CD8-positive, alpha-beta memory T cell (primary cell): ENCODE results near the gene SLC29A2. TPM values are rescaled to one million over a fixed set of nuclear protein-coding genes. Genes with fewer than 3 reads are reported as not detected.

Experiments
- CTCF ChIA-PET: fragments of 350-600 bp; sonication (Branson Sonifier 250); formaldehyde crosslinking; loops from one replicate; lab custom pipeline; 2021; ENCODE audit warnings: antibody characterized with exemption; lab: Charles Lee
- POLR2A ChIA-PET: fragments of 350-600 bp; sonication (Branson Sonifier 250); formaldehyde crosslinking; loops from one replicate; lab custom pipeline; 2021; ENCODE audit warnings: antibody characterized with exemption; lab: Charles Lee
- DNase-seq, 5 donors: peaks; one replicate each; pipeline versions ENCODE4 v3.0.0 to v3.0.0-alpha.2; 2020 to 2022; ENCODE audit warnings: mixed read lengths in 1 of 5
- H3K27ac ChIP-seq: one replicate; pipeline ENCODE4 v1.7.0; 2013; ENCODE audit warnings: low read depth, mild to moderate bottlenecking, low read length, moderate library complexity
- H3K27me3 ChIP-seq: 2 replicates; pipeline ENCODE4 v1.7.0; 2013; ENCODE audit warnings: low read length, mild to moderate bottlenecking; ENCODE audit not compliant: insufficient read depth, poor library complexity, severe bottlenecking
- H3K36me3 ChIP-seq: 2 replicates; pipeline ENCODE4 v1.7.0; 2013; ENCODE audit warnings: mild to moderate bottlenecking, low read length, moderate library complexity; ENCODE audit not compliant: insufficient read depth
- H3K4me1 ChIP-seq: 2 replicates; pipeline ENCODE4 v1.7.0; 2013; ENCODE audit warnings: mild to moderate bottlenecking, low read length, moderate library complexity; ENCODE audit not compliant: insufficient read depth
- H3K4me3 ChIP-seq: 2 replicates; pipeline ENCODE4 v1.7.0; 2013; ENCODE audit warnings: mild to moderate bottlenecking, low read length
- H3K9me3 ChIP-seq: 2 replicates; pipeline ENCODE4 v1.7.0; 2013; ENCODE audit warnings: mild to moderate bottlenecking, low read length
- H3K27ac Mint-ChIP-seq, 8 donors: one replicate each; pipeline ENCODE4 v1.8.0; 2020 to 2021; ENCODE audit warnings: mixed read lengths in 8 of 8, mild to moderate bottlenecking in 6 of 8, inconsistent platforms in 3 of 8, moderate library complexity in 3 of 8
- H3K27me3 Mint-ChIP-seq, 2 donors: one replicate each; pipeline ENCODE4 v1.8.0; 2020 to 2021; ENCODE audit warnings: mixed read lengths in 2 of 2, mild to moderate bottlenecking in 1 of 2, moderate library complexity in 1 of 2
- H3K36me3 Mint-ChIP-seq, 3 donors: one replicate each; pipeline ENCODE4 v1.8.0; 2020 to 2021; ENCODE audit warnings: mixed read lengths in 3 of 3, inconsistent platforms in 1 of 3, mild to moderate bottlenecking in 1 of 3
- H3K4me1 Mint-ChIP-seq, 3 donors: one replicate each; pipeline ENCODE4 v1.8.0; 2020 to 2021; ENCODE audit warnings: mixed read lengths in 3 of 3, inconsistent platforms in 1 of 3, mild to moderate bottlenecking in 1 of 3
- H3K4me3 Mint-ChIP-seq, 7 donors: one replicate each; pipeline ENCODE4 v1.8.0; 2020 to 2021; ENCODE audit warnings: mixed read lengths in 7 of 7, mild to moderate bottlenecking in 6 of 7, moderate library complexity in 4 of 7, inconsistent platforms in 2 of 7
- H3K9me3 Mint-ChIP-seq, 5 donors: one replicate each; pipeline ENCODE4 v1.8.0; 2020 to 2022; ENCODE audit warnings: mixed read lengths in 5 of 5, mild to moderate bottlenecking in 3 of 5, moderate library complexity in 2 of 5, inconsistent platforms in 1 of 5
- polyA plus RNA-seq: library from polyadenylated mRNA; unstranded; fragments of 300-500 nt; fragmentation: Illumina TruSeq; gene quantifications from one replicate; pipeline ENCODE4 v1.2.3, GENCODE V29; 2021
- total RNA-seq, 2 experiments: library from RNA; stranded (reverse); gene quantifications; one replicate each; pipeline ENCODE4 v1.2.3, GENCODE V29; 2021

The SLC29A2 gene
- total and polyA plus RNA-seq, 3 experiments from 2014 or later, result 1.9 to 8.5 (median 7.9) TPM

DNA sequence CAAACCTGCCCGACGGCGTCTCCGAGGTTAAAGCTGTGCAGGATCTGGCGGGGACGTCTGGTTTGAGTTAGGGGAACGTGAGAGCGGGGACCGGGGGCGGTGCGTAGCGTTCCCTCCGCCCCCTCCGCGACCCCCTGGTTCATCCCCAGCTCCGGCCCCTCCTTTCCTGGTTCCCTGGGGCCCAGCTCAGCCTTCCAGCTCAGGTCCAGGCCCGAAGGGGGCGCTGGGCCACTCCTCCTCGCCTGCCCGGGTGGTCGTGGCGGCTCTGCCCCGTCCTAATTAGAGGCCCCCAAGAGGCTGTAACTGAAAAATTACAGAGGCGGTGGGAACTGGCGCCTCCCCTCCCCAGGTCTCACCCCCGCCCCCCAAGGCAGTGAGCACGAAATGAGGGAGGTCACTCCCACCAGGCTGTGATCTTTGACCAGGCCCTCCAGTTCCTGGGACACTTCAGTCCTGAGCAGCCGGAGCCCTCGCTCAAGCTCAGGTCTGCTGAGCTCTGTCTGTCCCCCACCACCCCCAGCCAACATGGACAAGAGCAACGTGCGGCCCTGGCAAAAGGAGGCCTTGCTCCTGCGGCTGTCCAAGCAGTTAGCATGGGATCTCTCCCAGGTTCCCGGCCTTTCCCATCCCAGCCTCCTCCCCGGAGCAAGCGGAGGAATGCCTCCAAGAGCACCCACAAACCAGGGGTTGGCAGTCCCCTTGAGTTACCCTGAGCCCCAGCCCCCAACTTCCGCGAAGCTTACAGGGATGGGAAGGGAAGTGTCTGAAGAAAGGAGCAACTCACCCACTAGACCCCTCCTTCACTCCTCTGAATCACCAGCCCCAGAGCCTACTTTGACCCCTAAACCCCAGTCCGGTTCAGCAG lies 58.0 kb downstream of the SLC29A2 start:
- DNase-seq, result peak in 2 of 5 donors; percentile 32 to 51
- ChIA-PET POLR2A (interaction anchor here (0.6 to 3.0 kb wide), 13 partner anchors 9 to 809 kb away, joined by 3 to 22 read pairs (median 7); partner anchors contain the start of genes B4GAT1, RAB1B, RIN1 and SLC29A2), CTCF (interaction anchor here (0.9 to 4.7 kb wide), 16 partner anchors 8 to 454 kb away, joined by 3 to 72 read pairs (median 16); partner anchors contain the start of genes B4GAT1, BRMS1, MRPL11 and MUS81)
- peak overlapping the region; percentile 65 for H3K27ac ChIP-seq
- H3K4me3 Mint-ChIP-seq, result peak overlapping the region; percentile 87 to 94 (median 93)
- H3K36me3 ChIP-seq, result no peaks in the 10 kb centered on the region
- peaks cover 47% of the 10 kb centered on the region for H3K4me1 ChIP-seq
- no peaks in the 10 kb centered on the region for H3K9me3 ChIP-seq
- H3K27me3 Mint-ChIP-seq, result peaks cover 0 to 3% of the 10 kb centered on the region in 2 donors
- H3K36me3 Mint-ChIP-seq, result peaks cover 0 to 3% (median 0%) of the 10 kb centered on the region in 3 donors
- H3K27ac Mint-ChIP-seq, result peak overlapping the region; percentile 91 to 99 (median 97)
- peak overlapping the region; percentile 70 for H3K4me3 ChIP-seq
- H3K9me3 Mint-ChIP-seq, result no peaks in the 10 kb centered on the region
- H3K4me1 Mint-ChIP-seq, result peaks cover 33 to 49% (median 42%) of the 10 kb centered on the region in 3 donors
- H3K27me3 ChIP-seq, result no peaks in the 10 kb centered on the region

DNA sequence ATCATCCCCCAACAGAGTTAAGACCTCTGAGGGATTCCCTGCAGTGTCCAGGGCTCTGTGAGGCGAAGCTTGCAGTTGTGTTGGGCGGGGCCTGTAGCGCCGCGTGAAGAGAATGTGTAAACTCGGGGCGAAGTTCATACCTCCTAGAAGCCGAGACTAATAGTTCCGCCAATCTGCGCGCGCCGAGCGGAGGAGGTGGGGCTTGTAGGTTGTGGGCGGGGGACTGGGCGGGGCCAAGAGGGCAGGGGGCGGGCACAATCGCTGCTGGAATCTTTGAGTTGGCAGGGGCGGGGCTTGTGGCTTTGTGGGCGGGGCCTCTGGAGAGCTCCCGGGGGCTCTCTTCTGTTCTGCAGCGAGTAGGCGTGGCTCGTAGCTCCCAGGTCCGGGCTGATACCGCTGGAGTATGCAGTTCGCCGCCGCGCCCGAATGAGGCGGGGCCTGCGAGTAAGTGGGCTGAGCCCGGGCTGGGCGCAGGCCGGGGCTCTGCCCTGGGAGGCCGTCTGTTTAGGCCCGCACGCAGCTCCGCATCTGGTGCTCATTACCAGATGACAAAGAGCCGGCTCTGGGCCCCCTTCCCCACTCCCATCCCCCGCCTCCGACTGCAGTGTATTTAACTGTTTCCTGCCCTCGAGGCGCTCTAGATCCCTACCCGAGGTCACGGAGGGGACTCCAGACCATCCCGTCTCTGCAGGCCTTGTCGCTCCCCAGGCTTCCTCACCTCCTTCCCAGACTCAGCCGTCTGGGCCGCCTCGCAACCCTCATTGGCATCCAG lies 58.8 kb downstream of the SLC29A2 start:
- DNase-seq, result peak; percentile 97 to 99 (median 99)
- Histone ChIP-seq H3K27me3 (no peaks in the 10 kb centered on the region), H3K4me1 (peaks cover 39% of the 10 kb centered on the region), H3K27ac (peak overlapping the region; percentile 66), H3K9me3 (no peaks in the 10 kb centered on the region), H3K4me3 (peak overlapping the region; percentile 70), H3K36me3 (no peaks in the 10 kb centered on the region)
- no peaks in the 10 kb centered on the region for H3K9me3 Mint-ChIP-seq
- H3K27me3 Mint-ChIP-seq, result peaks cover 0 to 3% of the 10 kb centered on the region in 2 donors
- CTCF ChIA-PET, result interaction anchor here (0.6 to 4.7 kb wide), 24 partner anchors 9 to 1050 kb away, joined by 3 to 72 read pairs (median 10); partner anchors contain the start of genes B4GAT1, BRMS1, MRPL11 and MUS81
- POLR2A ChIA-PET, result interaction anchor here (0.6 to 3.0 kb wide), 19 partner anchors 9 to 718 kb away, joined by 3 to 22 read pairs (median 5); partner anchors contain the start of genes B4GAT1, RAB1B, RIN1 and SLC29A2
- peak overlapping the region; percentile 91 to 99 (median 98) for H3K27ac Mint-ChIP-seq
- H3K4me1 Mint-ChIP-seq, result peaks cover 25 to 41% (median 35%) of the 10 kb centered on the region in 3 donors
- peaks cover 0 to 3% (median 0%) of the 10 kb centered on the region in 3 donors for H3K36me3 Mint-ChIP-seq
- H3K4me3 Mint-ChIP-seq, result peak overlapping the region; percentile 87 to 94 (median 93)

Other genes with a start within 250 kb of the SLC29A2 start
- gene KLC2, start 114.1 kb downstream of the SLC29A2 start, total RNA-seq, result 10 to 100 TPM; 61.6 to 65.9 TPM
- gene KLC2, start 114.1 kb downstream of the SLC29A2 start, polyA plus RNA-seq, result 11.9 TPM
- 100 to 1,000 TPM; 119 to 125 TPM for gene RAB1B, start 103.1 kb downstream of the SLC29A2 start, total RNA-seq
- 18.6 TPM for gene RAB1B, start 103.1 kb downstream of the SLC29A2 start, polyA plus RNA-seq
- gene CNIH2, start 93.6 kb downstream of the SLC29A2 start, total RNA-seq, result 1 to 10 TPM; 2.7 to 2.8 TPM
- gene CNIH2, start 93.6 kb downstream of the SLC29A2 start, polyA plus RNA-seq, result not detected
- 10 to 100 TPM; 96.5 to 97.3 TPM for gene YIF1A, start 82.6 kb downstream of the SLC29A2 start, total RNA-seq
- gene YIF1A, start 82.6 kb downstream of the SLC29A2 start, polyA plus RNA-seq, result 61.7 TPM
- gene TMEM151A, start 79.9 kb downstream of the SLC29A2 start, total RNA-seq, result not detected
- gene TMEM151A, start 79.9 kb downstream of the SLC29A2 start, polyA plus RNA-seq, result not detected
- 1 to 10 TPM; 2.9 to 3.1 TPM for gene CD248, start 54.7 kb downstream of the SLC29A2 start, total RNA-seq
- 18.9 TPM for gene CD248, start 54.7 kb downstream of the SLC29A2 start, polyA plus RNA-seq
- 1 to 10 TPM; 1.5 to 1.7 TPM for gene RIN1, start 35.3 kb downstream of the SLC29A2 start, total RNA-seq
- 2.3 TPM for gene RIN1, start 35.3 kb downstream of the SLC29A2 start, polyA plus RNA-seq
- gene BRMS1, start 26.7 kb downstream of the SLC29A2 start, total RNA-seq, result 10 to 100 TPM; 66.1 to 66.5 TPM
- gene BRMS1, start 26.7 kb downstream of the SLC29A2 start, polyA plus RNA-seq, result 76.4 TPM
- 10 to 100 TPM; 11.1 to 13.0 TPM for gene B4GAT1, start 24.1 kb downstream of the SLC29A2 start, total RNA-seq
- 13.3 TPM for gene B4GAT1, start 24.1 kb downstream of the SLC29A2 start, polyA plus RNA-seq
- gene NPAS4, start 49.3 kb upstream of the SLC29A2 start, total RNA-seq, result not detected
- not detected for gene NPAS4, start 49.3 kb upstream of the SLC29A2 start, polyA plus RNA-seq
- 100 to 1,000 TPM; 148 to 152 TPM for gene MRPL11, start 67.1 kb upstream of the SLC29A2 start, total RNA-seq
- gene MRPL11, start 67.1 kb upstream of the SLC29A2 start, polyA plus RNA-seq, result 86.9 TPM
- 1 to 10 TPM; 5.3 to 6.6 TPM for gene PELI3, start 95.1 kb upstream of the SLC29A2 start, total RNA-seq
- 7.0 TPM for gene PELI3, start 95.1 kb upstream of the SLC29A2 start, polyA plus RNA-seq
- 10 to 100 TPM; 67.7 to 80.1 TPM for gene DPP3, start 108.7 kb upstream of the SLC29A2 start, total RNA-seq
- gene DPP3, start 108.7 kb upstream of the SLC29A2 start, polyA plus RNA-seq, result 32.5 TPM
- gene BBS1, start 138.9 kb upstream of the SLC29A2 start, total RNA-seq, result 10 to 100 TPM; 17.7 to 21.2 TPM
- gene BBS1, start 138.9 kb upstream of the SLC29A2 start, polyA plus RNA-seq, result 15.6 TPM
- gene ZDHHC24, start 174.3 kb upstream of the SLC29A2 start, total RNA-seq, result 10 to 100 TPM; 16.6 to 17.1 TPM
- gene ZDHHC24, start 174.3 kb upstream of the SLC29A2 start, polyA plus RNA-seq, result 21.5 TPM
- under 1 TPM; 0.31 to 0.33 TPM for gene ACTN3, start 175.1 kb upstream of the SLC29A2 start, total RNA-seq
- gene ACTN3, start 175.1 kb upstream of the SLC29A2 start, polyA plus RNA-seq, result not detected
- 1 to 10 TPM; 5.6 to 6.0 TPM for gene CTSF, start 196.8 kb upstream of the SLC29A2 start, total RNA-seq
- 20.6 TPM for gene CTSF, start 196.8 kb upstream of the SLC29A2 start, polyA plus RNA-seq
- under 1 TPM; 0.20 to 0.27 TPM for gene CCDC87, start 221.3 kb upstream of the SLC29A2 start, total RNA-seq
- gene CCDC87, start 221.3 kb upstream of the SLC29A2 start, polyA plus RNA-seq, result not detected
- gene CCS, start 221.4 kb upstream of the SLC29A2 start, total RNA-seq, result 10 to 100 TPM; 24.1 to 25.7 TPM
- gene CCS, start 221.4 kb upstream of the SLC29A2 start, polyA plus RNA-seq, result 41.1 TPM
- gene RBM14, start 244.9 kb upstream of the SLC29A2 start, total RNA-seq, result 100 to 1,000 TPM; 152 to 165 TPM
- 87.9 TPM for gene RBM14, start 244.9 kb upstream of the SLC29A2 start, polyA plus RNA-seq